ENCODE results near the gene QDPR. TPM values are rescaled to one million over a fixed set of nuclear protein-coding genes. Genes with fewer than 3 reads are reported as not detected.

The QDPR gene
- total and polyA plus RNA-seq, 8 donors, result 0.45 to 90.4 (median 19.9) TPM

DNA sequence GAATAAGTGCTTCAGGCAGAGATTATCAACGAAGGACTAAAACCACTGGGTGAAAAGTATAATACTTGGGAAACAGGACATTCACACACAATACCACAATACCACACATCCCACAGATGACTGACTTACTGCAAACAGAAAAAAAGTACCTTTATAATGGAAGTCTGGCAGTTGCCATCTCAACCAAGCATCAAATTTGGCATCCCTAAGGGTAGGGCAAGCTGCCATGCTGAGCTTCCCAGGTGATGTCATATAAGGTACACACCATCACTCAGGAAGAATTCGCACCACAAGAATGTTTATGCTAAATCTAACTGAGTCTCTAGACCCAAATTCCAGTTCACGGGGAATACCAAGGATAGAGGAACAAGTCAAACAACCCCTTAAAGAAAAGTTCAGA is 9.1 kb downstream of the QDPR start:
- Histone ChIP-seq H3K4me3 (no peak overlapping the region), H3K27me3 (no peaks in the 10 kb centered on the region), H3K4me1 (no peaks in the 10 kb centered on the region), H3K9me3 (no peaks in the 10 kb centered on the region), H3K36me3 (peaks cover 22 to 96% (median 91%) of the 10 kb centered on the region in 4 donors), H3K27ac (no peak overlapping the region)
- TF ChIP-seq POLR2AphosphoS5 (IDR thresholded peaks at IDR 0.05), result no peak
- TF ChIP-seq, protein P1, sequence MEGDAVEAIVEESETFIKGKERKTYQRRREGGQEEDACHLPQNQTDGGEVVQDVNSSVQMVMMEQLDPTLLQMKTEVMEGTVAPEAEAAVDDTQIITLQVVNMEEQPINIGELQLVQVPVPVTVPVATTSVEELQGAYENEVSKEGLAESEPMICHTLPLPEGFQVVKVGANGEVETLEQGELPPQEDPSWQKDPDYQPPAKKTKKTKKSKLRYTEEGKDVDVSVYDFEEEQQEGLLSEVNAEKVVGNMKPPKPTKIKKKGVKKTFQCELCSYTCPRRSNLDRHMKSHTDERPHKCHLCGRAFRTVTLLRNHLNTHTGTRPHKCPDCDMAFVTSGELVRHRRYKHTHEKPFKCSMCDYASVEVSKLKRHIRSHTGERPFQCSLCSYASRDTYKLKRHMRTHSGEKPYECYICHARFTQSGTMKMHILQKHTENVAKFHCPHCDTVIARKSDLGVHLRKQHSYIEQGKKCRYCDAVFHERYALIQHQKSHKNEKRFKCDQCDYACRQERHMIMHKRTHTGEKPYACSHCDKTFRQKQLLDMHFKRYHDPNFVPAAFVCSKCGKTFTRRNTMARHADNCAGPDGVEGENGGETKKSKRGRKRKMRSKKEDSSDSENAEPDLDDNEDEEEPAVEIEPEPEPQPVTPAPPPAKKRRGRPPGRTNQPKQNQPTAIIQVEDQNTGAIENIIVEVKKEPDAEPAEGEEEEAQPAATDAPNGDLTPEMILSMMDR (IDR thresholded peaks at IDR 0.05), result no peak
- TF ChIP-seq POLR2A (IDR thresholded peaks at IDR 0.05), result no peak
- TF ChIP-seq EP300 (IDR thresholded peaks at IDR 0.05), result no peak
- no peak for DNase-seq
- 72 to 86% (median 82%) methylated on average over 3 of the region's 3 CpGs for WGBS, 5 donors
- intact Hi-C loops (cut with DNase I; ENCODE audit: low total_unique reads), result no loop called here

DNA sequence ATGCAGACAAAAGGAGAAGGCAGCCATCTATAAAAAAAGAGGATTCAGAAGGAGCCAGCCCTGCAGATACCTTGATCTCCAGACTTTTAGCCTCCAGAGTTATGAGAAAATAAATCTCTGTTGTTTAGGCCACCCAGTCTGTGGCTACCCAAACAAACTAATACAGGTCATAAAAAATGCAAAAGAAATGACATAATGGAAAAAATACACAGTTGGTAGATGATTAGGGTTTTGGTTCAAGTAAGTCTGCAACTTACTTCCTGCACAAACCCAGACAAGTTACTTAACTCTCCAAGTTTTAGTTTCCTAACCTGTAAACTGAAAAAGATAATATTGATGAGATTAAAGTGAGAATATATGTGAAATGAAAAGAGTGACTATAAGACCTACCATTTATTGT is 11.3 kb downstream of the QDPR start:
- H3K36me3 ChIP-seq, result peaks cover 26 to 95% (median 89%) of the 10 kb centered on the region in 4 donors
- no peak overlapping the region for H3K4me3 ChIP-seq
- TF ChIP-seq POLR2A (IDR thresholded peaks at IDR 0.05), result no peak
- TF ChIP-seq EP300 (IDR thresholded peaks at IDR 0.05), result no peak
- TF ChIP-seq, protein P1 (IDR thresholded peaks at IDR 0.05), result no peak
- TF ChIP-seq POLR2AphosphoS5 (IDR thresholded peaks at IDR 0.05), result no peak
- DNase-seq, result no peak
- H3K27me3 ChIP-seq, result no peaks in the 10 kb centered on the region
- no peak overlapping the region for H3K27ac ChIP-seq
- intact Hi-C loops (cut with DNase I; ENCODE audit: low total_unique reads), result no loop called here
- no peaks in the 10 kb centered on the region for H3K4me1 ChIP-seq
- no peaks in the 10 kb centered on the region for H3K9me3 ChIP-seq

DNA sequence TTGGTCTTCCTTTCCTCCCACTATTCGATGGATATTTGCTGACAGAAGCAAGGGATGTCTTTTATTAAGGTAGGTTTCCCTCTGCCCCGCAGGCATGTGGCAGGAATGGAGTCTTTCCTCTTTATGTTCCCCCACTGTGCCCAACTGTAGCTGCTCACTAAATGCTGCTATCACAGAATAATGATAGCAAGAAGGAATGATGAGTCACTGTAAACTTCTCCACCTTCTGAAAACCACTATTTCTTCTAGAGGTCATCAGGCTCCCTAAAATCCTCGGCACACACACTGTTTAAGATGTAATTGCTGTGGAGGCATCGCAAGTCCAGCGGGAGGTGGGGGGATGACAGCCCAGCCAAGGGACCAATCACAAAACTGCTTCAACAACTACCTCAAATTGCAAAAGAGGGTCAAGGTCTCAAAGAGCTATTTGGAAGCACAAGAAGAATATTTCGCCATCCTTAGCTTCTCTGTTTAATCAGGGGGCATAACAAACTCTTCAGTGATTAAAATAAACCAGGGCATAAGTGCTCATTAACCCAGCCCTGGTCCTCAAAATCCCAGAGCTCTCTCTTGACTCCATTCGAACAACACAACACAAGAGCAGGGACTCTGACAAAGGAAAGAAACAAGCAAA is 13.9 kb downstream of the QDPR start:
- no peaks in the 10 kb centered on the region for H3K27me3 ChIP-seq
- no peak overlapping the region for H3K27ac ChIP-seq
- H3K4me3 ChIP-seq, result no peak overlapping the region
- peaks cover 0 to 6% (median 0%) of the 10 kb centered on the region in 4 donors for H3K4me1 ChIP-seq
- peaks cover 35 to 96% (median 89%) of the 10 kb centered on the region in 4 donors for H3K36me3 ChIP-seq
- intact Hi-C loops (cut with DNase I; ENCODE audit: low total_unique reads), result no loop called here
- TF ChIP-seq EP300 (IDR thresholded peaks at IDR 0.05) (no peak), POLR2AphosphoS5 (IDR thresholded peaks at IDR 0.05) (no peak), POLR2A (IDR thresholded peaks at IDR 0.05) (no peak)
- TF ChIP-seq, protein P1 (IDR thresholded peaks at IDR 0.05), result no peak
- no peaks in the 10 kb centered on the region for H3K9me3 ChIP-seq
- 84 to 90% (median 89%) methylated on average over 7 of the region's 7 CpGs for WGBS, 5 donors
- no peak for DNase-seq

DNA sequence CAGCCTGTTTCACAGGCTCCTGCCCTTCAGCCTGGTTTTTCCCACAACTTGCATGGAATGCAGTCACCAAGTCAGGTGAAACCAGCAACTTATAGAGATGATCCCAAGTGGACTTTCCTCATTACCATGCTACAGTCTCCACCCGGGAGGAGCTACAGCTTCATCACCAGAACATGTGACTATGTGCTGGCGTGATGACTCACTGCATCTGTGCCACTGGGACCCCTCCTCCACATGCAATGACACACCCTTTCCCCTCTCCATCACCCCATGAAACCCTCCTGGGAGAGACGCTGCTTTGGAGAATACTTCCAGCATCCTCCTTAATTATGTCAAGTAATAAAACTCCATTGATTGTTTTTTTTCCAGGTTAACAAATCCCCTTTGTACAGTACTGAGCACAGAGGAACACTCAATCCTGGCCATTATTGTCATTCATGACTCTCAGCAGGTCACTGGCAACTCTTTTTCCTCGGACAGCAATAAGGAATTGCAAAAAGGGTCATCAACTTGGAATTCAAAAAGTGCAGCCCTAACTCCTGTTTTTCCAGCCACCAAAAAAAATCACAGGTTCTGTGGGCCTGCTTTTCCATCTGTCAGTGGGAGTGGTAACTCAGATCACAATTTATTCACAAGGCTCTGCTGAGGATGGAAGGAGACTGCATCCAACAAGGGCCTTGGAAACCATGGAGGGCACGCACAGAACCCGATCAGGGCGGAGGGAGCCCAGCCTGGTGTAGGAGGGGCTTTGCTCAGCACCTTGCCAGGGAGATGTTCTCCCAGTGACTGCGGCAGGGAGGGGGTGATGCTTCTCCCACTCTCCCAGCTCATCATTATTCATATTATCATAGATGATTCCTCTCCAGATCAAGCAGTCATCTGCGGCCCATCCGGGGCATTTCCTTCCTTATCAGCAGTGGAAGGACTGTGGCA is 17.4 kb downstream of the QDPR start:
- H3K4me1 ChIP-seq, result peaks cover 0 to 28% (median 8%) of the 10 kb centered on the region in 4 donors
- H3K27me3 ChIP-seq, result no peaks in the 10 kb centered on the region
- no peak overlapping the region for H3K27ac ChIP-seq
- peaks cover 35 to 88% (median 76%) of the 10 kb centered on the region in 4 donors for H3K36me3 ChIP-seq
- no peak for TF ChIP-seq POLR2AphosphoS5 (IDR thresholded peaks at IDR 0.05)
- TF ChIP-seq POLR2A (IDR thresholded peaks at IDR 0.05), result no peak
- TF ChIP-seq EP300 (IDR thresholded peaks at IDR 0.05), result no peak
- TF ChIP-seq, protein P1 (IDR thresholded peaks at IDR 0.05), result no peak
- intact Hi-C loops (cut with DNase I; ENCODE audit: low total_unique reads), result no loop called here
- H3K9me3 ChIP-seq, result no peaks in the 10 kb centered on the region
- DNase-seq, result no peak
- H3K4me3 ChIP-seq, result no peak overlapping the region
- WGBS, 5 donors, result 88 to 93% (median 90%) methylated on average over 10 of the region's 10 CpGs

All from stomach (tissue), 9 donors.